ENCODE results near the gene MAOB.

MAOB gene

DNA sequence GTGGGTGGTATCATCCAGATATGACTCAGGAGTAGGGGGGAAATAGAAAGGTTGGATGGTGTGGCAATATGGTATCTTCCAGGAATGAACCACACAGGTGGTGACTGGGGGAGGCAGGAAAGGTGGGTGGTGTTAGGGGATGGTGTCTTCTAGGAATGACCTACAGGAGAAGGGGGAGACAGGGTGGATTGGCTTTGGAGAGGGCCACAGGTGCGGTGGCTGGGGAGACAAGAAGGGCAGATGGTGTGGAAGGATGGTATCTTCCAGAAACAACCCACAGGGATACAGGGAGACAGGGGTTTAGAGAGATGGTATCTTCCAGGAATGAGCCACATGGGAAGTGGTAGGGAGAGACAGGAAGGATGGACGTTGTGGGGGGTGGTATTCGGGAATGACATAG, 162.2 kb downstream of the MAOB start:
- Mint-ChIP-seq H3K4me3 (no peak overlapping the region), H3K27ac (no peak overlapping the region), H3K4me1 (no peaks in the 10 kb centered on the region), H3K9me3 (no peaks in the 10 kb centered on the region), H3K36me3 (no peaks in the 10 kb centered on the region), H3K27me3 (no peaks in the 10 kb centered on the region)
- no peak for ATAC-seq

DNA sequence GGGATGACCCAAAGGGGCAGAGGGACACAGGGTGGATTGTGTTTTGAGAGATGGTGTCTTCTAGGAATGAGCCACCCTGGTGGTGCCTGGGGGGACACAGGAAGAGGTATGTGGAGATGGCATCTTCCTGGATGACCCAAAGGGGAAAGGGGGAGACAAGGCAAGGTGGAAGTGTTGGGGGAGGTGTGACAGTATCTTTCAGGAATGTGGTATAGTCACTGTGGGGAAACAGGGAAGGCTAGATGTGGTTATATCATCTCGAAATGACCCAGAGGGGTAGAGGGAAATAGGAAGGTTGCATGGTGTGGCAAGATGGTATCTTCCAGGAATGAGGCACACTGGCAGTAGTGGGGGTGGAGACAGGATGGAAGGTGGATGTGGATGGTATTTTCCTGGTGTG, 163.3 kb downstream of the MAOB start:
- Mint-ChIP-seq H3K4me3 (no peak overlapping the region), H3K36me3 (no peaks in the 10 kb centered on the region), H3K27ac (no peak overlapping the region), H3K27me3 (no peaks in the 10 kb centered on the region), H3K9me3 (no peaks in the 10 kb centered on the region), H3K4me1 (no peaks in the 10 kb centered on the region)
- ATAC-seq = no peak

DNA sequence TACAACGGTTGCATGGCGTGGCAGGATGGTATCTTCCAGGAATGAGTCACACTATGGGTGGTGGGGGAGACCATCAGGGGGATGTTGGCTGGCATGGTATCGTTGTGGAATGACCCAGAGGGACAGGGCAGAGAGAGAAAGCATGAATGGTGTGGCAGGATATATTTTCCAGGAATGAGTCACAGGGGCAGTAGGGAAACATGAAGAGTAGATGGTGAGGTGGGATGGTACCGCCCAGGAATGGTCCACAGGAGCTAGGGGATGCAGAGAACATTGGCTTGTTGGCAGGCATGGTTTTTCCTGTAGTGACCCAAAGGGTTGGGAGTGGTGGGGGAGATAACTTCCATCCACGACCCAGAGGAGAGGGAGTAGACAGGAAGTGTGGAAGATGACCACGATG, 163.7 kb downstream of the MAOB start:
- H3K4me3 Mint-ChIP-seq = no peak overlapping the region
- no peaks in the 10 kb centered on the region for H3K36me3 Mint-ChIP-seq
- no peak for ATAC-seq
- no peaks in the 10 kb centered on the region for H3K9me3 Mint-ChIP-seq
- no peaks in the 10 kb centered on the region for H3K4me1 Mint-ChIP-seq
- H3K27me3 Mint-ChIP-seq = no peaks in the 10 kb centered on the region
- H3K27ac Mint-ChIP-seq = no peak overlapping the region

DNA sequence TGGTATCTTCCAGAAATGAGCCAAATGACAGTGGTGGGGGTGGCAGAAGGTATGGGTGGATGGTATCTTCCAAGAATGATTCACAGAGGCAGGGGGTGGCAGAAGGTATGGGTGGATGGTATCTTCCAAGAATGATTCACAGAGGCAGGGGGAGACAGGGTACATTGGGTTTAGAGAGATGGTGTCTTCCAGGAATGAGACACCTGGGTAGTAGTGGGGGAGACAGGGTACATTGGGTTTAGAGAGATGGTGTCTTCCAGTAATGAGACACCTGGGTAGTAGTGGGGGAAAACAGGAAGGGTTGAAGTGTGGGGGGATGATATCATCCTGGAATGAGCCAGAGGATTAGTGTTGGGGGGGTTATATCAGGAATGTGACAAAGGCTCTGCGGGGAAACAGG, 164.2 kb downstream of the MAOB start:
- Mint-ChIP-seq H3K4me1 (no peaks in the 10 kb centered on the region), H3K9me3 (no peaks in the 10 kb centered on the region), H3K36me3 (no peaks in the 10 kb centered on the region), H3K27me3 (no peaks in the 10 kb centered on the region), H3K4me3 (no peak overlapping the region), H3K27ac (no peak overlapping the region)
- no peak for ATAC-seq

GRCh38 chrX:43717161-43717560, 165.1 kb downstream of the MAOB start:
- H3K9me3 Mint-ChIP-seq = no peaks in the 10 kb centered on the region
- H3K27me3 Mint-ChIP-seq = no peaks in the 10 kb centered on the region
- no peak overlapping the region for H3K4me3 Mint-ChIP-seq
- H3K36me3 Mint-ChIP-seq = no peaks in the 10 kb centered on the region
- no peaks in the 10 kb centered on the region for H3K4me1 Mint-ChIP-seq
- no peak for ATAC-seq
- no peak overlapping the region for H3K27ac Mint-ChIP-seq

- Mint-ChIP-seq H3K36me3 (no peaks in the 10 kb centered on the region), H3K27ac (no peak overlapping the region), H3K9me3 (no peaks in the 10 kb centered on the region), H3K4me3 (no peak overlapping the region), H3K4me1 (no peaks in the 10 kb centered on the region), H3K27me3 (no peaks in the 10 kb centered on the region)
- ATAC-seq = no peak
These were observed 165.6 kb downstream of the MAOB start for GRCh38 chrX:43716696-43717095.

Data from stimulated activated memory B cell treated with anti-CD40 and anti-IgM and Interleukin-4, amounts not matched to agents 10 μg/mL and 1 μg/mL and 100 μg/mL, for 72 hours (primary cell).